ENCODE data around the gene SREK1.

- TF ChIP-seq CTCF (IDR thresholded peaks at IDR 0.05) (peak in 1 of 3 experiments; percentile 14), POLR2A (IDR thresholded peaks at IDR 0.05) (no peak)
Measured at GRCh38 chr5:66223637-66224036, 79.5 kb downstream of the SREK1 start.

Data from testis (tissue), 2 donors.